Activated naive CD8-positive, alpha-beta T cell (primary cell): ENCODE measurements around the gene ACVR1.
"Not testable (repeated sequence)": the region's sequence is repeated elsewhere in the genome, so short reads cannot be mapped to it uniquely, and the experiment has no call there.

ENCODE experiments used
- H3K27ac Mint-ChIP-seq: one replicate; pipeline ENCODE4 v1.8.0; 2021; ENCODE audit warnings: mixed read lengths
- H3K27me3 Mint-ChIP-seq: one replicate; pipeline ENCODE4 v1.8.0; 2021; ENCODE audit warnings: mixed read lengths
- H3K36me3 Mint-ChIP-seq: one replicate; pipeline ENCODE4 v1.8.0; 2021; ENCODE audit warnings: mixed read lengths
- H3K4me1 Mint-ChIP-seq: one replicate; pipeline ENCODE4 v1.8.0; 2021; ENCODE audit warnings: low read depth, mixed read lengths
- H3K4me3 Mint-ChIP-seq: one replicate; pipeline ENCODE4 v1.8.0; 2021; ENCODE audit warnings: mild to moderate bottlenecking, mixed read lengths
- H3K9me3 Mint-ChIP-seq: one replicate; pipeline ENCODE4 v1.8.0; 2021; ENCODE audit warnings: low read depth, mixed read lengths

Gene ACVR1

DNA sequence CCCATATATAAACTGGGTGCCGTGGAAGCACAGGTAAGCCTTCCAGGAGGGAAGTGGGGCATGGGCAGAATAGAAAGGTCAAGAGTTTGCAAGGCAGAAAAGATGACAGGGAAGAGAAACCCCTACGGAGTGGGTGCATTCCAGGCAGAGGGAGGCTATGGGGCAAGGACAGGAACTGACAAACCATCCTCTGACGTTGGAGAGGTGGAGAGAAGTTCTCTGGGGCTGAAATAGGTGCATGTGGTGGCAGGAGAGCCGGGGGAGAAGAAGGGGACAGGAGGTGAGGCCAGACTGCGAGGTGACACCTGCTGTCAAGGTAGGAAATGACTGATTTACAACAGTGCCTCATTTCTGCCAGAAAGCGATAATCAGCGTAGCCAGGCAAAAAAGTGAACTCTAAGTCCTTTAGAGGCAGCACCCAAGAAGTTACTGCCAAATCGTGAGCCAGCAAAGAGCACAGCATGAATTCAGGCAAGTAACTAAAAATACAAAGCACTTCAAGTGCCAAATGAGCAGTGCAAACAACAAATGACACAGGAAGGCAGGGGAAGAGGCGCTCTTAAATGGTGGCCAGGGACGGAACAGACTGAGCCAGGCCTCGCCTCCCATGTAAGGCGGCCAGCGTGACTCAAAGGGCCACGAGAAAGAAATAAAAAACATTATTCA is 134.2 kb downstream of the ACVR1 start:
- Mint-ChIP-seq H3K27ac (no peak overlapping the region), H3K27me3 (no peaks in the 10 kb centered on the region), H3K9me3 (no peaks in the 10 kb centered on the region), H3K4me3 (no peak overlapping the region), H3K4me1 (peaks cover 4% of the 10 kb centered on the region), H3K36me3 (peaks cover 20% of the 10 kb centered on the region)

DNA sequence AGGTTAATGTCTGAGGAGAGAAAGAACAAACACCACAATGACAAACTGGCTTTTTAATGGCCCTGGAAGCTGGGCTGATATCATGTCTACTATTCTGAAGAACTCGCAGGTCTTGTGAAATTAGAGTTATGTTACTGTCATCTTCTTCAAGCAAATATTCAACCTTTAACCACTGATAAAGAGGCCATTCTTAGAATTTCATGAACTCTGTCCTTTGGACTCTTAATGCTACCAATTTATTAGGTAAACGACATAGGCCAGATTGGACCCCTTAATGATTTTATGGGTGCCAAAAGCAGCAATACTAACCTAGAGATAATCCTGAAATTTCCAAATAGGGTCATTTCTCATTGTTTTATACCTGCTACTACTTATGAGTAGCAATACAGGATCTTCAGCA is 138.5 kb downstream of the ACVR1 start:
- Mint-ChIP-seq H3K27me3 (no peaks in the 10 kb centered on the region), H3K9me3 (no peaks in the 10 kb centered on the region), H3K36me3 (peaks cover 48% of the 10 kb centered on the region), H3K4me1 (peaks cover 1% of the 10 kb centered on the region), H3K4me3 (no peak overlapping the region), H3K27ac (no peak overlapping the region)

DNA sequence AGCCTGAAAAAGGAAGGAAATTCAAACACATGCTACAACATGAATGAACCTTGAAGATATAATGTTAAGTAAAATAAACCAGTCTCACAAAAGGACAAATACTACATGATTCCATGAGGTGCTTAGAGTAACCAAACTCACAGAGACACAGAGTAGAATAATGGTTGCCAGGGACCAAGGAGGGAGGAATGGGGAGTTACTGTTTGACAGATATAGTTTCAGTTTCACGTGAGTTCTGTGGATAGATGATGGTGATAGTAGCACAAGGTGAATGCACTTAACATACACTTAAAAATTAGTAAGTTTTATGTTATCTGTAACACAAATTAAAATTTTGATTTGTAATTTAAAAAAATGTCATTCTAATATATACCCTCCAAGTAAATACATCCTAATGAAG is 140.6 kb downstream of the ACVR1 start:
- Mint-ChIP-seq H3K4me3 (no peak overlapping the region), H3K9me3 (peaks cover 5% of the 10 kb centered on the region), H3K4me1 (no peaks in the 10 kb centered on the region), H3K27me3 (no peaks in the 10 kb centered on the region), H3K27ac (no peak overlapping the region), H3K36me3 (peaks cover 58% of the 10 kb centered on the region)

GRCh38 chr2:157733263-157733662 is 142.9 kb downstream of the ACVR1 start:
- Mint-ChIP-seq H3K27ac (no peak overlapping the region), H3K9me3 (peaks cover 9% of the 10 kb centered on the region), H3K36me3 (peaks cover 69% of the 10 kb centered on the region), H3K4me1 (no peaks in the 10 kb centered on the region), H3K27me3 (no peaks in the 10 kb centered on the region), H3K4me3 (no peak overlapping the region)

DNA sequence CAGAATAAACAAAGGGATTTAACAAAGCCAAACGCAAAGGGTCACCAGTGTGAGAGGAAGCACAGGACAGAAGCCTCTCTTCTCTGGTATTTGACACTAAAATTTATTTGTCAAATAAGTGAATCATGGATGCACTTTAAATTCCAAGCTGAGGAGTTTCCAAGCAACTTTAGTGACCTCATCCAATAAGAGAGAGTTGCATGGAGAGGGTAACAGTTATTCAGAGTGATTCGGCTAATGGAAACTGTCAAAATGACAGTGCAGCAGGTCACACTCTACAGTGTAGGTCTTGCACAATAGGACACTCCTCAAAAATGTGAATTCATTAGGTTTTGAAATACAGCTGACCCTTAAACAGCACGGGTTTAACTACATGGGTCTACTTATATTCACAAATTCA is 143.5 kb downstream of the ACVR1 start:
- Mint-ChIP-seq H3K27ac (no peak overlapping the region), H3K27me3 (no peaks in the 10 kb centered on the region), H3K4me1 (no peaks in the 10 kb centered on the region), H3K4me3 (no peak overlapping the region), H3K9me3 (peaks cover 9% of the 10 kb centered on the region), H3K36me3 (peaks cover 68% of the 10 kb centered on the region)

DNA sequence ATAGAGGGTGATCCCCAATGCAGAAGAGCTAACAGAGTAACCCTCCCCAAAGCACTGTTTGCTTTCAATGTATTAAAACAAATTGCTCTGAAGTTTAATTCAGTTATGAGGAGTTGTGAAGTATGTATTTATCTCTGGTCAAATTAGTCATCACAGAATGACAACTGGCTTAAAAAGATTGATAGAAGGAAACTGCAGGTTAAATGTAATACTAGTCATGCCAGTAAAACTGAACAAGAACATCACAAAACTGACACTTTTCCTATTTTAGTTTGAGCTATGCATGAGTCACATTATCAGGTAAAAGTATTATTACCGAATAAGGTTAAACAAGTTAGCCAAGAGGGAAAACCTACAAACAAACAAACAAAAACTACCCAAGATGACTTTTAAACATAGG is 148.4 kb downstream of the ACVR1 start:
- peaks cover 51% of the 10 kb centered on the region for H3K36me3 Mint-ChIP-seq
- H3K27me3 Mint-ChIP-seq: no peaks in the 10 kb centered on the region
- H3K27ac Mint-ChIP-seq: no peak overlapping the region
- H3K9me3 Mint-ChIP-seq: peaks cover 14% of the 10 kb centered on the region
- H3K4me1 Mint-ChIP-seq: no peaks in the 10 kb centered on the region
- no peak overlapping the region for H3K4me3 Mint-ChIP-seq

DNA sequence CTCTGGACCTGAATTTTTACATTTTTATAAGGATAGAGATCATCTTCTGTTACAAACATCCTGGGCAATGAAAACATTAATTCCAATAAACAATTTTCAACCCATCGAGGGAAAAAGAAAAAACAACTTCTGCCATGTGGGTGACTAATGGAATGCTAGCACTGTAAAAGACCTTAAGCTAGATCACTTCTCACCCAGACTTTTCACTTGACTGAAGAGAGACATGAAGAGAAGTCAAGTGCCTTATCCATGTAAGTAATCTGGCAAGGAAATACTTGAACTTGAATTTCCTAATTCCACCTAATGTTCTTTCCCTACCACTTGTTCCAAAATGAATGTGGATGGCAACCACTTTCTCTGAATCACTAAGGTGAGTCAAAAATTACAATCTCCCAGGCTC is 149.2 kb downstream of the ACVR1 start:
- Mint-ChIP-seq H3K4me3 (no peak overlapping the region), H3K27ac (no peak overlapping the region), H3K4me1 (no peaks in the 10 kb centered on the region), H3K27me3 (no peaks in the 10 kb centered on the region), H3K9me3 (peaks cover 20% of the 10 kb centered on the region), H3K36me3 (peaks cover 46% of the 10 kb centered on the region)

- Mint-ChIP-seq H3K27ac (no peak overlapping the region), H3K36me3 (peaks cover 43% of the 10 kb centered on the region)
Measured at GRCh38 chr2:157725846-157726245, 150.3 kb downstream of the ACVR1 start.

GRCh38 chr2:157722580-157723234 is 153.4 kb downstream of the ACVR1 start:
- peaks cover 13% of the 10 kb centered on the region for H3K9me3 Mint-ChIP-seq

More at GRCh38 chr2:157725846-157726245, 150.3 kb downstream of the ACVR1 start:
- Mint-ChIP-seq H3K4me1 (no peaks in the 10 kb centered on the region), H3K27me3 (no peaks in the 10 kb centered on the region), H3K4me3 (no peak overlapping the region), H3K9me3 (peaks cover 17% of the 10 kb centered on the region)

DNA sequence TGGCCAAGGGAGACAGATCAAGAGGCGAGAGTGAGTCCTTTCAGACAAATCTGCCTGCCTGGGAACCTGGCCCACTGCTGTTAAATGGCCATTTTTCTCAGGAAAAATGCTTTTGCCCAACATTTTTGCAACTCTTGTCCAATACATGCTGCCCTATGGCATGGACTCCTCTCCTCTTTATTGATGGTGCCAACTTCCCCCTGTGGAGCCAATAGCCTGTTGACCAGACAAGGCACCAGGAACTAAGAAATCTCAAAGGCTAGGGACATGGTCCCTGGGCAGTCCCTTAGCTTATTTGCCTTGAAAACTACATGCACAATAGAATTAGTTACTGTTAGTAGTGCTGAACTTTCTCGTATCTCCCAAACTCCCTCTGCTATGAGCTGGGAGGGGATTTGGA is 155.6 kb downstream of the ACVR1 start:
- H3K9me3 Mint-ChIP-seq: peaks cover 13% of the 10 kb centered on the region
- H3K4me3 Mint-ChIP-seq: no peak overlapping the region
- no peaks in the 10 kb centered on the region for H3K27me3 Mint-ChIP-seq
- peaks cover 34% of the 10 kb centered on the region for H3K36me3 Mint-ChIP-seq
- no peak overlapping the region for H3K27ac Mint-ChIP-seq
- H3K4me1 Mint-ChIP-seq: no peaks in the 10 kb centered on the region

More at GRCh38 chr2:157722580-157723234, 153.4 kb downstream of the ACVR1 start:
- Mint-ChIP-seq H3K27ac (no peak overlapping the region), H3K27me3 (no peaks in the 10 kb centered on the region), H3K4me3 (no peak overlapping the region), H3K4me1 (no peaks in the 10 kb centered on the region), H3K36me3 (peaks cover 37% of the 10 kb centered on the region)

DNA sequence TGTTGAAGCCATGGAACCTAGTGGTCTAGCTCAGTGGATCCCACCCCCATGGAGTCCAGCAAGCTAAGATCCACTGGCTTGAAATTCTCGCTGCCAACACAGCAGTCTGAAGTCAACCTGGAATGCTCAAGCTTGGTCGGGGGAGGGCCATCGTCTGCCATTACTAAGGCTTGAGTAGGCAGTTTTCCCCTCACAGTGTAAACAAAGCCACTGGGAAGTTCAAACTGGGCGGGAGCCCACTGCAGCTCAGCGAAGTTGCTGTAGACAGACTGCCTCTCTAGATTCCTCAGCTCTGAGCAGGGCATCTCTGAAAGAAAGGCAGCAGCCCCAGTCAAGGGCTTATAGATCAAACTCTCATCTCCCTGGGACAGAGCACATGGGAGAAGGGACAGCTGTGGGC is 171.5 kb downstream of the ACVR1 start:
- Mint-ChIP-seq H3K9me3 (peaks cover 14% of the 10 kb centered on the region), H3K36me3 (peaks cover 25% of the 10 kb centered on the region)
- not testable (repeated sequence) for H3K27me3 Mint-ChIP-seq, H3K27ac Mint-ChIP-seq, H3K4me3 Mint-ChIP-seq, H3K4me1 Mint-ChIP-seq

DNA sequence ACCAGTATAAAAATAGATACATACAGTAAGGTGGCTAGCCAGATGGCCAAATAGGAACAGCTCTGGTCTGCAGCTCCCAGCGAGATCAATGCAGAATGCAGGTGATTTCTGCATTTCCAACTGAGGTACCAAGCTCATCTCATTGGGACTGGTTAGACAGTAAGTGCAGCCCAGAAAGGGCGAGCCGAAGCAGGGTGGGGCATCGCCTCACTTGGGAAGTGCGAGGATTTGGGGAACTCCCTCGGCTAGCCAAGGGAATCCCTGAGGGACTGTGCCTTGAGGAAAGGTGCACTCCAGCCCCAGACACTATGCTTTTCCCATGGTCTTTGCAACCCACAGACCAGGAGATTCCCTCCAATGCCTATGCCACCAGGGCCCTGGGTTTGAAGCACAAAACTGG is 172.0 kb downstream of the ACVR1 start:
- Mint-ChIP-seq H3K36me3 (peaks cover 20% of the 10 kb centered on the region), H3K9me3 (peaks cover 14% of the 10 kb centered on the region)
- not testable (repeated sequence) for H3K4me3 Mint-ChIP-seq, H3K27me3 Mint-ChIP-seq, H3K4me1 Mint-ChIP-seq, H3K27ac Mint-ChIP-seq

GRCh38 chr2:157699806-157700205 is 176.3 kb downstream of the ACVR1 start:
- H3K27me3 Mint-ChIP-seq: no peaks in the 10 kb centered on the region
- H3K36me3 Mint-ChIP-seq: peaks cover 11% of the 10 kb centered on the region
- no peak overlapping the region for H3K4me3 Mint-ChIP-seq
- peaks cover 10% of the 10 kb centered on the region for H3K9me3 Mint-ChIP-seq
- H3K4me1 Mint-ChIP-seq: no peaks in the 10 kb centered on the region
- H3K27ac Mint-ChIP-seq: no peak overlapping the region

DNA sequence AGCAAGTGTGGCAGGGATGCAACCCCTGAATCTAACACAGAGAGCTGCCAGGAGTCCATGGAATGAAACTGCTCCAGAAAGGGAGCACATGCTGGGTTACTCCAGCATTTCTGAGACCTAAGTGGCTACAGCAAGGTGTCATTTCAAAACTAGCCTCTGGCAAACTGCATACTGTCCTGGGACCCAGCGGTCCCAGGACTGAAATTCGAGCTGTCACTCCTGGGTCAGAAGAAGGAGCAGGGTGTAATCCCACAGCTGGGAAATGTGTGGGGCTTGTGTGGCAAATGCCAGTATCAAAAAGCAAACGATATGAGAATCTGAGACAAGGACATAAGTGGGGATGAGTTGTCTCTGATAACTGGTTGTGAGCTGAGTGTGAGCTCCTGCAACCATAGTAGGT is 177.1 kb downstream of the ACVR1 start:
- Mint-ChIP-seq H3K36me3 (peaks cover 13% of the 10 kb centered on the region), H3K9me3 (peaks cover 10% of the 10 kb centered on the region), H3K27ac (no peak overlapping the region), H3K4me1 (no peaks in the 10 kb centered on the region), H3K4me3 (no peak overlapping the region), H3K27me3 (no peaks in the 10 kb centered on the region)

DNA sequence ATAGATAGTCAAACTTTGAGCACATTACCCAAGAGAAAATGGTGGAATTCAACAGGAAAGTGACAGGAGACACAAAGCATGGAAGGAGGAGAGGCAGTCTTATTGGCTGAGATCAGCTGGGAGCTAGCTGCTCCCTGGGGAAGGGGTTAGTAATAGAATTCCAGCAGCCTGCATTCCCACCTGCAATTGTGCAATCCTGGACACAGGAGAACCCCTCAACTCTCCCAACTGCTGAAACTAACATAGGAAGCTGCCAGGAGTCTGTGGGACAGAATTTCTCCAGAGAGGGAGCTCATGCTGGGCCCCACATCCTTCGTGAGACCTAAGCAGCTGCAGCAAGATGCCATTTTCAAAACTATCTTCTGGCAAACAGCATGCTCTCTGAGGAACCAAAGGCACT is 177.7 kb downstream of the ACVR1 start:
- Mint-ChIP-seq H3K36me3 (peaks cover 13% of the 10 kb centered on the region), H3K27ac (no peak overlapping the region), H3K9me3 (peaks cover 10% of the 10 kb centered on the region), H3K4me3 (no peak overlapping the region), H3K27me3 (no peaks in the 10 kb centered on the region), H3K4me1 (no peaks in the 10 kb centered on the region)

DNA sequence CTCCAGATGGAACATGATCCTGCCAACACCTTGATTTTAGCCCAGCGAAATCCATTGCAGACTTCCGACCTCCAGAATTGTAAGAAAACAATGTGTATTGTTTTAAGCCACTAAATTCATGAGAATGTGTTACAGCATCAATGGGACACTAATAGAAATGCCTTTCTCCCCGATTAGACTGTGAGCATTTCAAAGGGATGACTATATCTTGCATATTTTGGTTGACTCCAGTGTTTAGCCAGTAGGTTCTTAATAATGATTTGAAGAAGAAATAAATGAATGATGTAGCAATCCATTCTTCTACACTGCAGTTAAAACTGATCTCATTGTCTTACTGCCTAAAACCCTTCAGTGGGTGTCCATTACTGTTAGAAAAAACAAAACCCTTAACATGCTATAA is 180.1 kb downstream of the ACVR1 start:
- Mint-ChIP-seq H3K27ac (no peak overlapping the region), H3K4me3 (no peak overlapping the region), H3K9me3 (peaks cover 13% of the 10 kb centered on the region), H3K27me3 (no peaks in the 10 kb centered on the region), H3K36me3 (peaks cover 8% of the 10 kb centered on the region), H3K4me1 (no peaks in the 10 kb centered on the region)
